Activated CD4-positive, alpha-beta memory T cell treated with anti-CD3 and anti-CD28 coated beads, Interleukin-2, amount 10 ng/mL, durations not matched to agents 7 days and 5 days (primary cell): ENCODE results near the gene KPTN. TPM values are rescaled to one million over a fixed set of nuclear protein-coding genes. Genes with fewer than 3 reads are reported as not detected.

Source experiments
- CTCF ChIA-PET: fragments of 350-600 bp; sonication (Branson Sonifier 250); formaldehyde crosslinking; loops from one replicate; lab custom pipeline; 2021; ENCODE audit warnings: antibody characterized with exemption, inconsistent platforms; lab: Charles Lee
- POLR2A ChIA-PET: fragments of 350-600 bp; sonication (Branson Sonifier 250); formaldehyde crosslinking; loops from one replicate; lab custom pipeline; 2021; ENCODE audit warnings: antibody characterized with exemption; lab: Charles Lee
- DNase-seq: peaks from one replicate; pipeline ENCODE4 v3.0.0-alpha.2; 2020
- H3K27ac Mint-ChIP-seq: one replicate; pipeline ENCODE4 v1.8.0; 2021; ENCODE audit warnings: mild to moderate bottlenecking, mixed read lengths
- H3K27me3 Mint-ChIP-seq: one replicate; pipeline ENCODE4 v1.8.0; 2021; ENCODE audit warnings: mixed read lengths
- H3K36me3 Mint-ChIP-seq: one replicate; pipeline ENCODE4 v1.8.0; 2021; ENCODE audit warnings: low read depth, mixed read lengths
- H3K4me1 Mint-ChIP-seq: one replicate; pipeline ENCODE4 v1.8.0; 2021; ENCODE audit warnings: mixed read lengths
- H3K4me3 Mint-ChIP-seq: one replicate; pipeline ENCODE4 v1.8.0; 2021; ENCODE audit warnings: mild to moderate bottlenecking, mixed read lengths
- H3K9me3 Mint-ChIP-seq: one replicate; pipeline ENCODE4 v1.8.0; 2021; ENCODE audit warnings: mixed read lengths
- total RNA-seq, 2 experiments: library from RNA; stranded (reverse); gene quantifications; one replicate each; pipeline ENCODE4 v1.2.3, GENCODE V29; 2021

KPTN gene
- total RNA-seq, 2 experiments from 2014 or later: 6.6 to 7.7 TPM

- Mint-ChIP-seq H3K27ac (no peak within 1 kb of the TSS), H3K27me3 (peaks cover 39% of the 10 kb centered on the region), H3K4me1 (peaks cover 7% of the 10 kb centered on the region), H3K36me3 (no peaks in the 10 kb centered on the region), H3K4me3 (no peak within 1 kb of the TSS), H3K9me3 (no peaks in the 10 kb centered on the region)
- DNase-seq: peak; percentile 70
- ChIA-PET POLR2A (no interaction called here), CTCF (interaction anchor here (2.3 kb wide), 1 partner anchor 12 kb away, joined by 8 read pairs; the partner anchor contains the start of gene KPTN)
These were observed 12.1 kb downstream of the KPTN start, which contains the start of gene SLC8A2 for GRCh38 chr19:47471733-47472457. Gene SLC8A2 (minus strand): TSS chr19:47471893. CDS start chr19:47466403, 5,490 bp downstream.

GRCh38 chr19:47471381-47471732 is 12.7 kb downstream of the KPTN start:
- peaks cover 7% of the 10 kb centered on the region for H3K4me1 Mint-ChIP-seq
- H3K4me3 Mint-ChIP-seq: no peak overlapping the region
- CTCF ChIA-PET: no interaction called here
- no peaks in the 10 kb centered on the region for H3K36me3 Mint-ChIP-seq
- H3K27ac Mint-ChIP-seq: no peak overlapping the region
- peaks cover 39% of the 10 kb centered on the region for H3K27me3 Mint-ChIP-seq
- no peaks in the 10 kb centered on the region for H3K9me3 Mint-ChIP-seq
- POLR2A ChIA-PET: no interaction called here
- no peak for DNase-seq

GRCh38 chr19:47470447-47471195 is 13.4 kb downstream of the KPTN start:
- Mint-ChIP-seq H3K36me3 (no peaks in the 10 kb centered on the region), H3K27me3 (peaks cover 39% of the 10 kb centered on the region), H3K4me1 (peaks cover 7% of the 10 kb centered on the region), H3K4me3 (no peak overlapping the region), H3K9me3 (no peaks in the 10 kb centered on the region), H3K27ac (no peak overlapping the region)
- ChIA-PET CTCF (no interaction called here), POLR2A (no interaction called here)
- no peak for DNase-seq

GRCh38 chr19:47469719-47470118 is 14.3 kb downstream of the KPTN start:
- Mint-ChIP-seq H3K4me3 (no peak overlapping the region), H3K27ac (no peak overlapping the region), H3K36me3 (no peaks in the 10 kb centered on the region), H3K9me3 (no peaks in the 10 kb centered on the region), H3K4me1 (peaks cover 7% of the 10 kb centered on the region), H3K27me3 (peaks cover 43% of the 10 kb centered on the region)
- no peak for DNase-seq
- CTCF ChIA-PET: no interaction called here
- POLR2A ChIA-PET: no interaction called here

GRCh38 chr19:47469363-47469700 is 14.7 kb downstream of the KPTN start:
- peaks cover 47% of the 10 kb centered on the region for H3K27me3 Mint-ChIP-seq
- ChIA-PET CTCF (no interaction called here), POLR2A (no interaction called here)
- H3K9me3 Mint-ChIP-seq: no peaks in the 10 kb centered on the region
- no peak overlapping the region for H3K27ac Mint-ChIP-seq
- H3K36me3 Mint-ChIP-seq: no peaks in the 10 kb centered on the region
- H3K4me3 Mint-ChIP-seq: no peak overlapping the region
- H3K4me1 Mint-ChIP-seq: peaks cover 7% of the 10 kb centered on the region
- DNase-seq: no peak

GRCh38 chr19:47467914-47468313 is 16.1 kb downstream of the KPTN start:
- CTCF ChIA-PET: interaction anchor here (1.3 kb wide), 1 partner anchor 16 kb away, joined by 5 read pairs; the partner anchor contains the start of gene KPTN

GRCh38 chr19:47465957-47466356 is 18.1 kb downstream of the KPTN start:
- no peak for DNase-seq
- POLR2A ChIA-PET: no interaction called here
- H3K9me3 Mint-ChIP-seq: no peaks in the 10 kb centered on the region
- no peak overlapping the region for H3K27ac Mint-ChIP-seq
- CTCF ChIA-PET: no interaction called here
- no peak overlapping the region for H3K4me3 Mint-ChIP-seq
- peaks cover 2% of the 10 kb centered on the region for H3K4me1 Mint-ChIP-seq
- no peaks in the 10 kb centered on the region for H3K36me3 Mint-ChIP-seq
- H3K27me3 Mint-ChIP-seq: peaks cover 44% of the 10 kb centered on the region

More at GRCh38 chr19:47467914-47468313, 16.1 kb downstream of the KPTN start:
- Mint-ChIP-seq H3K27me3 (peaks cover 48% of the 10 kb centered on the region), H3K36me3 (no peaks in the 10 kb centered on the region), H3K9me3 (no peaks in the 10 kb centered on the region), H3K27ac (no peak overlapping the region), H3K4me3 (no peak overlapping the region), H3K4me1 (peaks cover 7% of the 10 kb centered on the region)
- no peak for DNase-seq
- POLR2A ChIA-PET: interaction anchor here (1.1 kb wide), 1 partner anchor 17 kb away, joined by 3 read pairs; the partner anchor contains the start of gene KPTN

GRCh38 chr19:47464675-47465419 is 19.2 kb downstream of the KPTN start:
- H3K9me3 Mint-ChIP-seq: no peaks in the 10 kb centered on the region
- DNase-seq: no peak
- H3K4me1 Mint-ChIP-seq: no peaks in the 10 kb centered on the region
- H3K36me3 Mint-ChIP-seq: no peaks in the 10 kb centered on the region
- H3K27me3 Mint-ChIP-seq: peaks cover 35% of the 10 kb centered on the region
- H3K4me3 Mint-ChIP-seq: no peak overlapping the region
- no peak overlapping the region for H3K27ac Mint-ChIP-seq
- CTCF ChIA-PET: no interaction called here
- POLR2A ChIA-PET: no interaction called here

GRCh38 chr19:47461876-47462275 is 22.1 kb downstream of the KPTN start:
- no peak overlapping the region for H3K4me3 Mint-ChIP-seq
- H3K27me3 Mint-ChIP-seq: peaks cover 13% of the 10 kb centered on the region
- no peaks in the 10 kb centered on the region for H3K9me3 Mint-ChIP-seq
- H3K36me3 Mint-ChIP-seq: no peaks in the 10 kb centered on the region
- H3K27ac Mint-ChIP-seq: no peak overlapping the region
- ChIA-PET POLR2A (no interaction called here), CTCF (no interaction called here)
- no peaks in the 10 kb centered on the region for H3K4me1 Mint-ChIP-seq
- DNase-seq: no peak

GRCh38 chr19:47459477-47459876 is 24.5 kb downstream of the KPTN start:
- no peaks in the 10 kb centered on the region for H3K9me3 Mint-ChIP-seq
- H3K27ac Mint-ChIP-seq: no peak overlapping the region
- peaks cover 27% of the 10 kb centered on the region for H3K27me3 Mint-ChIP-seq
- no peak for DNase-seq
- H3K4me3 Mint-ChIP-seq: no peak overlapping the region
- H3K4me1 Mint-ChIP-seq: no peaks in the 10 kb centered on the region
- ChIA-PET CTCF (no interaction called here), POLR2A (no interaction called here)
- H3K36me3 Mint-ChIP-seq: no peaks in the 10 kb centered on the region

GRCh38 chr19:47458672-47459071 is 25.3 kb downstream of the KPTN start:
- Mint-ChIP-seq H3K9me3 (no peaks in the 10 kb centered on the region), H3K4me1 (no peaks in the 10 kb centered on the region), H3K27ac (no peak overlapping the region), H3K36me3 (no peaks in the 10 kb centered on the region), H3K27me3 (peaks cover 30% of the 10 kb centered on the region), H3K4me3 (no peak overlapping the region)
- ChIA-PET POLR2A (no interaction called here), CTCF (no interaction called here)
- no peak for DNase-seq

GRCh38 chr19:47456721-47457474 is 27.1 kb downstream of the KPTN start:
- Mint-ChIP-seq H3K4me3 (no peak overlapping the region), H3K27ac (no peak overlapping the region), H3K4me1 (no peaks in the 10 kb centered on the region), H3K27me3 (peaks cover 28% of the 10 kb centered on the region), H3K36me3 (no peaks in the 10 kb centered on the region), H3K9me3 (no peaks in the 10 kb centered on the region)
- no peak for DNase-seq
- POLR2A ChIA-PET: no interaction called here
- CTCF ChIA-PET: interaction anchor here (1.5 kb wide), 1 partner anchor 20 kb away, joined by 8 read pairs; no protein-coding TSS in a partner anchor
